ENCODE data around the gene HPS5. TPM values are rescaled to one million over a fixed set of nuclear protein-coding genes. Genes with fewer than 3 reads are reported as not detected.
"Not testable (repeated sequence)": the region's sequence is repeated elsewhere in the genome, so short reads cannot be mapped to it uniquely, and the experiment has no call there.

The HPS5 gene
- polyA plus RNA-seq, 1 experiment, result 15.3 TPM

DNA sequence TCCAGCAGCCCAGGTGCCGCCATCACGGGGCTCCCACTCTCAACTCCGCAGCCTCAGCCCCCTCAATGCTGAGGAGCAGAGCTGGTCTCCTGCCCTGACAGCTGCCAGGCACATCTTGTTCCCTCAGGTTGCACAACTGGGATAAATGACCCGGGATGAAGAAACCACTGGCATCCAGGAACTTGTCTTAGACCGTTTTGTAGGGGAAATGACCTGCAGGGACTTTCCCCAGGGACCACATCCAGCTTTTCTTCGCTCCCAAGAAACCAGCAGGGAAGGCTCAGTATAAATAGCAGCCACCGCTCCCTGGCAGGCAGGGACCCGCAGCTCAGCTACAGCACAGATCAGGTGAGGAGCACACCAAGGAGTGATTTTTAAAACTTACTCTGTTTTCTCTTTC lies 56.0 kb downstream of the HPS5 start, which contains the start of gene SAA1:
TSS of gene SAA1 (plus strand) at position 316 of the 400 bp plus-strand sequence. CDS start 624 bp downstream, outside the sequence.
- POLR2A ChIA-PET, result no interaction called here
- TF ChIP-seq, protein P1, sequence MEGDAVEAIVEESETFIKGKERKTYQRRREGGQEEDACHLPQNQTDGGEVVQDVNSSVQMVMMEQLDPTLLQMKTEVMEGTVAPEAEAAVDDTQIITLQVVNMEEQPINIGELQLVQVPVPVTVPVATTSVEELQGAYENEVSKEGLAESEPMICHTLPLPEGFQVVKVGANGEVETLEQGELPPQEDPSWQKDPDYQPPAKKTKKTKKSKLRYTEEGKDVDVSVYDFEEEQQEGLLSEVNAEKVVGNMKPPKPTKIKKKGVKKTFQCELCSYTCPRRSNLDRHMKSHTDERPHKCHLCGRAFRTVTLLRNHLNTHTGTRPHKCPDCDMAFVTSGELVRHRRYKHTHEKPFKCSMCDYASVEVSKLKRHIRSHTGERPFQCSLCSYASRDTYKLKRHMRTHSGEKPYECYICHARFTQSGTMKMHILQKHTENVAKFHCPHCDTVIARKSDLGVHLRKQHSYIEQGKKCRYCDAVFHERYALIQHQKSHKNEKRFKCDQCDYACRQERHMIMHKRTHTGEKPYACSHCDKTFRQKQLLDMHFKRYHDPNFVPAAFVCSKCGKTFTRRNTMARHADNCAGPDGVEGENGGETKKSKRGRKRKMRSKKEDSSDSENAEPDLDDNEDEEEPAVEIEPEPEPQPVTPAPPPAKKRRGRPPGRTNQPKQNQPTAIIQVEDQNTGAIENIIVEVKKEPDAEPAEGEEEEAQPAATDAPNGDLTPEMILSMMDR (IDR thresholded peaks at IDR 0.05; ENCODE audit: insufficient read depth, low read depth, low read length), result no peak
- DNase-seq (ENCODE audit: low read depth), result no peak

DNA sequence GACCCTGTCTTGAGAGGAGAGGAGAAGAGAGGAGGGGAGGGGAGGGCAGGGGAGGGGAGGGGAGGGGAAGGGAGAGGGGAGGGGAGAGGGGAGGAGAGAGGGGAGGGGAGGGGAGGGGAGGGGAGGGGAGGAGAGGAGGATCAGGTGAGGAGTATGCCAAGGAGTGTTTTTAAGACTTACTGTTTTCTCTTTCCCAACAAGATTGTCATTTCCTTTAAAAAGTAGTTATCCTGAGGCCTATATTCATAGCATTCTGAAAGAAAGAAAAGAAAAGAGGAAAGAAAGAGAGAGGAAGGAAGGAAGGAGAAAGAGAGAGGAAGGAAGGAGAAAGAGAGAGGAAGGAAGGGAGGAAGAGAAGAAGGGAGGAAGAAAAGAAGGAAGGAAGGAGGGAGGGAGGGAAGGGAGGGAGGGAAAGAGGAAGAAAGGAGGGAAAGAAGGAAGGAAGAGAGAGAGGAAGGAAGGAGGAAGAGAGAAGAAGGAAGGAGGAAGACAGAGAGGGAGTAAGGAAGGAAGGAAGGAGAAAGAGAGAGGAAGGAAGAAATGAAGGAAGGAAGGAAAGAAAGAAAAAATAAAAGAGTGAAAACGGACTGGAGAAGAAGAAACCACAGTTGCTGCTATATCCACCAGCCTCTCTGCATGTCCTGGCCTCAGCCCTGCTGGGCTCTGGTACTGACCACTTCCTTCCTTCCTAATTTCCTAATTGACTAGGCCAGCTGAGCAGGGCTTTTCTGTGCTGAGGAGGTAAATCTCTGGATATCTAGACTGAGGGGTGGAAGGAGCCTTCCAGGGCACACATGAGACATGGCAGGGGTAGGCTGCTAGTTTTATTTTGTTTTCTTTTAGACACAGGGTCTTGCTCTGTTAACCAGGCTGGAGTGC lies 57.0 kb downstream of the HPS5 start:
- CTCF ChIA-PET, result interaction anchor here (0.9 to 1.2 kb wide), 2 partner anchors 20 to 21 kb away, joined by 3 read pairs; no protein-coding TSS in a partner anchor
- TF ChIP-seq, protein P1 (IDR thresholded peaks at IDR 0.05; ENCODE audit: insufficient read depth, low read depth, low read length), result no peak
- POLR2A ChIA-PET, result no interaction called here
- H3K4me3 ChIP-seq (ENCODE audit: low read depth, low read length), result no peak overlapping the region
- H3K27me3 ChIP-seq (ENCODE audit: control insufficient read depth, insufficient read depth, low read length), result peaks cover 2% of the 10 kb centered on the region; the same call in 1 of the 2 replicates
- no peaks in the 10 kb centered on the region for H3K36me3 ChIP-seq (ENCODE audit: control insufficient read depth, insufficient read depth, low read length)
- no peak for DNase-seq (ENCODE audit: low read depth)

More for the DNA sequence above, 56.0 kb downstream of the HPS5 start, which contains the start of gene SAA1:
- H3K4me3 ChIP-seq (ENCODE audit: low read depth, low read length), result no peak within 1 kb of the TSS
- peaks cover 2% of the 10 kb centered on the region; the same call in 1 of the 2 replicates for H3K27me3 ChIP-seq (ENCODE audit: control insufficient read depth, insufficient read depth, low read length)
- no peaks in the 10 kb centered on the region for H3K36me3 ChIP-seq (ENCODE audit: control insufficient read depth, insufficient read depth, low read length)
- CTCF ChIA-PET, result interaction anchor here (0.9 kb wide), 1 partner anchor 22 kb away, joined by 3 read pairs; no protein-coding TSS in a partner anchor

DNA sequence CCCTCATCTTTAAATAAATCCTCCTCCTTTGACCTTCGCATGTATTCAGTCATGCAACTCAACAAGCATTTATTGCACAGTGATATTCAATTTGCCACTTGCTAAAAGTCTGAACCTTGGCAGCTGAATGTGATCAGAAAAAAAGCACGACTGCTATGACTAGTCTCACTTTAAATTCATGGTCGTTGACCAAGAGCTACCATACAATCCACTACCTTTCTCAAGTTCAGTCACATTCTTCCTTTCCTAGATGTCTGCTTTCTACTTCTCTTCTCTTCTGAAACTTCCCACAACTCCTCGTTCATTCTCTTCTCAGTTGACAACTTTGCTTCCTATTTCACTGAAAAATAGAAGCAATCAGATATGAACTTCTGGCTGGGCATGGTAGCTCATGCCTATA lies 57.9 kb downstream of the HPS5 start:
- Histone ChIP-seq H3K27me3 (ENCODE audit: control insufficient read depth, insufficient read depth, low read length) (peaks cover 2% of the 10 kb centered on the region; the same call in 1 of the 2 replicates), H3K36me3 (ENCODE audit: control insufficient read depth, insufficient read depth, low read length) (no peaks in the 10 kb centered on the region), H3K4me3 (ENCODE audit: low read depth, low read length) (no peak overlapping the region)
- ChIA-PET POLR2A (no interaction called here), CTCF (interaction anchor here (1.2 kb wide), 1 partner anchor 19 kb away, joined by 3 read pairs; no protein-coding TSS in a partner anchor)
- TF ChIP-seq, protein P1 (IDR thresholded peaks at IDR 0.05; ENCODE audit: insufficient read depth, low read depth, low read length), result no peak
- DNase-seq (ENCODE audit: low read depth), result no peak

DNA sequence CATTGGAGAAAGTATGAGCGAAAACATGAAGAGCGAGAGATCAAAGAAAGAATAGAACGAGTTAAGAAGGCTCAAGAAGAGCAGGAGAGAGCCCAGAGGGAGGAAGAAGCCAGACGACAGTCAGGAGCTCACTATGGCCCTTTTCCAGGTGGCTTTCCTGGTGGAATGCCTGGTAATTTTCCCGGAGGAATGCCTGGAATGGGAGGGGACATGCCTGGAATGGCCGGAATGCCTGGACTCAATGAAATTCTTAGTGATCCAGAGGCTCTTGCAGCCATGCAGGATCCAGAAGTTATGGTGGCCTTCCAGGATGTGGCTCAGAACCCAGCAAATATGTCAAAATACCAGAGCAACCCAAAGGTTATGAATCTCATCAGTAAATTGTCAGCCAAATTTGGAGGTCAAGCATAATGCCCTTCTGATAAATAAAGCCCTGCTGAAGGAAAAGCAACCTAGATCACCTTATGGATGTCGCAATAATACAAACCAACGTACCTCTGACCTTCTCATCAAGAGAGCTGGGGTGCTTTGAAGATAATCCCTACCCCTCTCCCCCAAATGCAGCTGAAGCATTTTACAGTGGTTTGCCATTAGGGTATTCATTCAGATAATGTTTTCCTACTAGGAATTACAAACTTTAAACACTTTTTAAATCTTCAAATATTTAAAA lies 59.1 kb downstream of the HPS5 start:
- POLR2A ChIA-PET; H3K36me3 ChIP-seq (ENCODE audit: control insufficient read depth, insufficient read depth, low read length); H3K4me3 ChIP-seq (ENCODE audit: low read depth, low read length); H3K27me3 ChIP-seq (ENCODE audit: control insufficient read depth, insufficient read depth, low read length); CTCF ChIA-PET: not testable (repeated sequence)
- DNase-seq (ENCODE audit: low read depth), result peak; percentile 18

DNA sequence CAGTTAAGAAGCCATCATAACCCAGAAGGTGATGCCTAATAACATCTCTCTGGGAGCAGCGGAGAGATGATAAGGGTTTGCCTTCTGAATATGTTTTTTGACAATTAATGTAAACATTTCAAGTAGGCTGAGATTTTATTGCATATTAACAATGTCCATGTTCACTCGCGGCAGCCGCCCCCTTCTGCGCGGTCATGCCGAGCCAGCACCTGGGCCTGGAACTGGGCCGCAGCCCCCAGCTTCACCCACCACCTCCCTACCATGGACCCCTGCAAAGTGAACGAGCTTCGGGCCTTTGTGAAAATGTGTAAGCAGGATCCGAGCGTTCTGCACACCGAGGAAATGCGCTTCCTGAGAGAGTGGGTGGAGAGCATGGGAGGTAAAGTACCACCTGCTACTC lies 60.2 kb downstream of the HPS5 start:
- Histone ChIP-seq H3K27me3 (ENCODE audit: control insufficient read depth, insufficient read depth, low read length) (peaks cover 2% of the 10 kb centered on the region; the same call in 1 of the 2 replicates), H3K4me3 (ENCODE audit: low read depth, low read length) (no peak overlapping the region), H3K36me3 (ENCODE audit: control insufficient read depth, insufficient read depth, low read length) (no peaks in the 10 kb centered on the region)
- TF ChIP-seq, protein P1 (IDR thresholded peaks at IDR 0.05; ENCODE audit: insufficient read depth, low read depth, low read length), result no peak
- ChIA-PET POLR2A (no interaction called here), CTCF (interaction anchor here (1.7 kb wide), 1 partner anchor 18 kb away, joined by 8 read pairs; no protein-coding TSS in a partner anchor)
- DNase-seq (ENCODE audit: low read depth), result no peak
